SK-N-SH (cell line): ENCODE results near the gene ATF4. TPM values are rescaled to one million over a fixed set of nuclear protein-coding genes. Genes with fewer than 3 reads are reported as not detected.

Source experiments
- CTCF ChIA-PET: fragments of 300-600, 350-600 bp; formaldehyde crosslinking; extraction: SDS; loops from one replicate; lab custom pipeline; 2021; lab: Yijun Ruan, JAX
- POLR2A ChIA-PET: fragments of 350-600 bp; sonication (Branson Sonifier 250); formaldehyde crosslinking; extraction: SDS; loops from one replicate; lab custom pipeline; 2020; ENCODE audit warnings: antibody characterized with exemption, inconsistent platforms; lab: Yijun Ruan, JAX
- DNase-seq: peaks from one replicate; pipeline ENCODE4 v3.0.0; 2012
- H2AFZ ChIP-seq: fragments of 200-600 bp; sonication (generic); 2 replicates; pipeline ENCODE4 v1.8.1; 2016; ENCODE audit warnings: antibody characterized with exemption, mild to moderate bottlenecking, low read depth
- H3F3A ChIP-seq: fragments of 200-600 bp; sonication (generic); replicated peaks from 2 replicates; pipeline ENCODE3; 2016; ENCODE audit warnings: antibody characterized with exemption, mild to moderate bottlenecking; ENCODE audit not compliant: insufficient read depth
- H3K27ac ChIP-seq, 2 experiments: fragments of 200-500 bp in 1 of 2; fragments of 200-600 bp in 1 of 2; sonication (Bioruptor generic) in 1 of 2; sonication (generic), shearing (Covaris generic) in 1 of 2; 2 replicates each; pipeline versions ENCODE4 v1.5.1 to v1.6.1; 2014 to 2016; ENCODE audit warnings: low read depth in 2 of 2, inconsistent platforms in 1 of 2, low read length in 1 of 2, mild to moderate bottlenecking in 1 of 2, mixed read lengths in 1 of 2
- H3K27me3 ChIP-seq: fragments of 200-600 bp; sonication (generic), shearing (Covaris generic); 2 replicates; pipeline ENCODE4 v1.6.1; 2016; ENCODE audit warnings: mixed run types; ENCODE audit not compliant: insufficient read depth
- H3K36me3 ChIP-seq, 2 experiments: fragments of 200-500 bp in 1 of 2; fragments of 200-600 bp in 1 of 2; sonication (Bioruptor generic) in 1 of 2; sonication (generic) in 1 of 2; replicated peaks in 1 of 2; 2 replicates each; pipeline versions ENCODE3 to v1.5.1; 2014 to 2016; ENCODE audit warnings: low read length in 1 of 2, mild to moderate bottlenecking in 1 of 2; ENCODE audit not compliant: insufficient read depth in 2 of 2, control insufficient read depth in 1 of 2
- H3K4me1 ChIP-seq, 2 experiments: fragments of 200-500 bp in 1 of 2; fragments of 200-600 bp in 1 of 2; sonication (Bioruptor generic) in 1 of 2; sonication (generic), shearing (Covaris generic) in 1 of 2; 2 replicates each; pipeline versions ENCODE4 v1.5.1 to v1.6.1; 2014 to 2016; ENCODE audit warnings: low read depth in 1 of 2, low read length in 1 of 2, mixed run types in 1 of 2; ENCODE audit not compliant: insufficient read depth in 2 of 2, control insufficient read depth in 1 of 2
- H3K4me2 ChIP-seq: fragments of 200-600 bp; sonication (generic), shearing (Covaris generic); 2 replicates; pipeline ENCODE4 v1.6.1; 2017; ENCODE audit warnings: mixed run types
- H3K4me3 ChIP-seq, 2 experiments: fragments of 200-500 bp in 1 of 2; fragments of 200-600 bp in 1 of 2; sonication (Bioruptor generic) in 1 of 2; sonication (generic), shearing (Covaris generic) in 1 of 2; 2 replicates each; pipeline versions ENCODE4 v1.5.1 to v1.8.1; 2014 to 2016; ENCODE audit warnings: low read depth in 2 of 2, inconsistent platforms in 1 of 2, low read length in 1 of 2, mild to moderate bottlenecking in 1 of 2, mixed read lengths in 1 of 2, moderate library complexity in 1 of 2
- H3K79me2 ChIP-seq: fragments of 200-600 bp; sonication (generic); 2 replicates; pipeline ENCODE4 v1.8.1; 2017; ENCODE audit warnings: mild to moderate bottlenecking; ENCODE audit not compliant: insufficient read depth
- H3K9ac ChIP-seq: fragments of 200-600 bp; sonication (generic); 2 replicates; pipeline ENCODE4 v1.6.1; 2017; ENCODE audit warnings: mixed run types
- H3K9me2 ChIP-seq: fragments of 200-600 bp; sonication (generic); 2 replicates; pipeline ENCODE4 v1.6.1; 2017; ENCODE audit warnings: mixed run types
- H3K9me3 ChIP-seq: fragments of 200-600 bp; sonication (generic); 2 replicates; pipeline ENCODE4 v1.6.1; 2017; ENCODE audit warnings: mixed run types, mild to moderate bottlenecking, moderate library complexity
- H4K20me1 ChIP-seq: fragments of 200-600 bp; sonication (generic); 2 replicates; pipeline ENCODE4 v1.6.1; 2017; ENCODE audit warnings: mild to moderate bottlenecking, mixed run types; ENCODE audit not compliant: insufficient read depth
- CHD2 ChIP-seq: fragments of 150-350 bp; IDR thresholded peaks from 2 replicates; pipeline ENCODE4 v1.6.1; 2018; ENCODE audit warnings: low read length; ENCODE audit not compliant: partially characterized antibody
- CTCF ChIP-seq: fragments of 200-600 bp; sonication (generic); IDR thresholded peaks from 2 replicates; pipeline ENCODE4 v1.6.1; 2017; ENCODE audit warnings: antibody characterized with exemption, mild to moderate bottlenecking, moderate library complexity
- ELF1 ChIP-seq: IDR thresholded peaks from 2 replicates; pipeline ENCODE4 v1.4.0; 2012
- EP300 ChIP-seq, 2 experiments: IDR thresholded peaks; 2 replicates each; pipeline versions ENCODE4 v1.4.0 to v1.6.1; 2012; ENCODE audit warnings: borderline replicate concordance in 1 of 2, low read depth in 1 of 2, low read length in 1 of 2
- FOSL2 ChIP-seq: IDR thresholded peaks from 2 replicates; pipeline ENCODE4 v1.4.0; 2012; ENCODE audit warnings: low read depth, mild to moderate bottlenecking, moderate library complexity, borderline replicate concordance
- FOXJ3 ChIP-seq: sonication (generic); formaldehyde crosslinking; IDR thresholded peaks from 2 replicates; pipeline ENCODE4 v1.5.1; 2020; ENCODE audit warnings: mild to moderate bottlenecking, missing genetic modification reagents
- MEF2A ChIP-seq: IDR thresholded peaks from 2 replicates; pipeline ENCODE4 v1.4.0; 2012; ENCODE audit warnings: low read depth, borderline replicate concordance
- MXI1 ChIP-seq: IDR thresholded peaks from 2 replicates; pipeline ENCODE4 v1.6.1; 2012; ENCODE audit warnings: mild to moderate bottlenecking, low read depth, low read length, improper control_type of control experiment
- NFIC ChIP-seq: IDR thresholded peaks from 2 replicates; pipeline ENCODE4 v1.4.0; 2012; ENCODE audit warnings: borderline replicate concordance
- NRF1 ChIP-seq: IDR thresholded peaks from 2 replicates; pipeline ENCODE4 v1.6.1; 2012; ENCODE audit warnings: low read depth, mild to moderate bottlenecking, low read length
- PBX3 ChIP-seq: IDR thresholded peaks from 2 replicates; pipeline ENCODE4; 2012
- RAD21 ChIP-seq: IDR thresholded peaks from 2 replicates; pipeline ENCODE4 v1.6.1; 2012; ENCODE audit warnings: mild to moderate bottlenecking, low read length
- RXRA ChIP-seq: IDR thresholded peaks from 2 replicates; pipeline ENCODE4 v1.4.0; 2012; ENCODE audit warnings: low read depth, mild to moderate bottlenecking, borderline replicate concordance
- SIN3A ChIP-seq: IDR thresholded peaks from 2 replicates; pipeline ENCODE4 v1.6.1; 2012; ENCODE audit warnings: low read depth, mild to moderate bottlenecking, low read length, moderate library complexity, borderline replicate concordance
- SMC3 ChIP-seq: IDR thresholded peaks from 2 replicates; pipeline ENCODE4 v1.6.1; 2012; ENCODE audit warnings: low read depth, low read length, improper control_type of control experiment
- TAF1 ChIP-seq: IDR thresholded peaks from 2 replicates; pipeline ENCODE4 v1.6.1; 2012; ENCODE audit warnings: low read depth, mild to moderate bottlenecking, low read length, moderate library complexity, borderline replicate concordance
- TCF12 ChIP-seq: IDR thresholded peaks from 2 replicates; pipeline ENCODE4 v1.4.0; 2012
- USF1 ChIP-seq: IDR thresholded peaks from 2 replicates; pipeline ENCODE4 v1.4.0; 2012; ENCODE audit warnings: low read depth, borderline replicate concordance
- USF2 ChIP-seq: fragments of 150-350 bp; IDR thresholded peaks from 2 replicates; pipeline ENCODE4 v1.6.1; 2017; ENCODE audit warnings: antibody characterized with exemption, low read length, low read depth, borderline replicate concordance
- YY1 ChIP-seq: IDR thresholded peaks from 2 replicates; pipeline ENCODE4 v1.4.0; 2012; ENCODE audit warnings: low read depth, mild to moderate bottlenecking
- WGBS: methylation state at CpG from one replicate; pipeline ENCODE4 v1.1.6; 2017; ENCODE audit warnings: low lambda C conversion rate; 5-methylcytosine and 5-hydroxymethylcytosine counted together
- polyA plus RNA-seq, 3 experiments: library from polyadenylated mRNA; depleted of rRNA; stranded (reverse); fragments of >200 nt; gene quantifications; 2 replicates each; pipeline ENCODE4 v1.2.3, GENCODE V29; 2012

ATF4 gene
- polyA plus RNA-seq, 1 of the 3 experiments (the other 2 are of a cell fraction) = 375 TPM

GRCh38 chr22:39498802-39499201, 21.6 kb upstream of the ATF4 start:
- Histone ChIP-seq H3K4me2 (no peak overlapping the region), H3K27me3 (no peaks in the 10 kb centered on the region), H3K4me3 (no peak overlapping the region), H3K27ac (peak overlapping the region in 1 of 2 experiments; percentile 74; a peak in 2 of 4 replicates), H4K20me1 (no peaks in the 10 kb centered on the region), H3K79me2 (peaks cover 14% of the 10 kb centered on the region), H3F3A (no peaks in the 10 kb centered on the region), H3K4me1 (peaks cover 0 to 27% of the 10 kb centered on the region in 2 experiments; a peak in 2 of 4 replicates), H3K9me2 (no peaks in the 10 kb centered on the region), H3K9me3 (no peaks in the 10 kb centered on the region), H3K9ac (no peak overlapping the region), H3K36me3 (no peaks in the 10 kb centered on the region), H2AFZ (no peak overlapping the region)
- TF ChIP-seq SIN3A = no peak
- no peak for TF ChIP-seq USF1
- no peak for TF ChIP-seq FOXJ3
- TF ChIP-seq FOSL2 = no peak
- TF ChIP-seq USF2 = no peak
- no peak for TF ChIP-seq NRF1
- TF ChIP-seq ELF1 = no peak
- TF ChIP-seq RAD21 = no peak
- TF ChIP-seq TAF1 = no peak
- TF ChIP-seq SMC3 = no peak
- no peak for TF ChIP-seq MXI1
- no peak for TF ChIP-seq NFIC
- no peak for TF ChIP-seq YY1
- TF ChIP-seq RXRA = no peak
- TF ChIP-seq CTCF = no peak
- TF ChIP-seq MEF2A = no peak
- no peak for TF ChIP-seq TCF12
- no peak for TF ChIP-seq CHD2
- TF ChIP-seq PBX3 = no peak
- TF ChIP-seq EP300 (IDR thresholded peaks at IDR 0.05; ENCODE audit: borderline replicate concordance in 1 of 2, low read depth in 1 of 2, low read length in 1 of 2) = no peak
- ChIA-PET POLR2A (interaction anchor here (0.7 to 2.3 kb wide), 2 partner anchors 21 to 25 kb away, joined by 4 to 12 read pairs; partner anchors contain the start of gene ATF4), CTCF (interaction anchor here (1.0 to 3.9 kb wide), 3 partner anchors 16 to 31 kb away, joined by 3 to 36 read pairs (median 4); partner anchors contain the start of gene RPS19BP1)
- 36% methylated on average over 3 of the region's 3 CpGs for WGBS
- no peak for DNase-seq
